CD14-positive monocyte (primary cell): ENCODE measurements around the gene SLC17A1. TPM values are rescaled to one million over a fixed set of nuclear protein-coding genes. Genes with fewer than 3 reads are reported as not detected.

Experiments used
- DNase-seq, 3 donors: peaks; one replicate each; pipeline ENCODE4 v3.0.0-alpha.2; 2011 to 2022
- H2AFZ ChIP-seq: 2 replicates; pipeline ENCODE4 v1.6.0; 2012; ENCODE audit warnings: mild to moderate bottlenecking, low read depth, low read length, inconsistent platforms; ENCODE audit not compliant: insufficient read depth, poor library complexity, severe bottlenecking
- H3K27ac ChIP-seq, 2 donors: 1 replicate in 1 of 2; 2 replicates in 1 of 2; pipeline ENCODE4 v1.5.1; 2012 to 2013; ENCODE audit warnings: low read length in 2 of 2, control low read depth in 1 of 2, inconsistent platforms in 1 of 2, low read depth in 1 of 2, mild to moderate bottlenecking in 1 of 2
- H3K27me3 ChIP-seq, 2 donors: one replicate each; pipeline versions ENCODE4 v1.6.0 to v1.6.1; 2011 to 2013; ENCODE audit warnings: low read length in 2 of 2; ENCODE audit not compliant: control insufficient read depth in 2 of 2, insufficient read depth in 2 of 2
- H3K36me3 ChIP-seq, 2 donors: replicated peaks in 1 of 2; 1 replicate in 1 of 2; 2 replicates in 1 of 2; pipeline versions ENCODE4 v1.5.1 to v1.6.1; 2012 to 2013; ENCODE audit warnings: low read length in 2 of 2, control low read depth in 1 of 2, inconsistent platforms in 1 of 2, mild to moderate bottlenecking in 1 of 2; ENCODE audit not compliant: insufficient read depth in 2 of 2, control insufficient read depth in 1 of 2
- H3K4me1 ChIP-seq, 2 donors: 1 replicate in 1 of 2; 2 replicates in 1 of 2; pipeline versions ENCODE4 v1.5.1 to v1.6.1; 2012 to 2013; ENCODE audit warnings: low read length in 2 of 2, control low read depth in 1 of 2, inconsistent platforms in 1 of 2, mild to moderate bottlenecking in 1 of 2, moderate library complexity in 1 of 2; ENCODE audit not compliant: insufficient read depth in 2 of 2, control insufficient read depth in 1 of 2
- H3K4me2 ChIP-seq: replicated peaks from 2 replicates; pipeline ENCODE3; 2012; ENCODE audit warnings: low read length, moderate library complexity, mild to moderate bottlenecking; ENCODE audit not compliant: poor library complexity, severe bottlenecking; ENCODE audit errors: extremely low read depth
- H3K4me3 ChIP-seq, 3 experiments: fragments of 200-600 bp in 1 of 3; sonication (generic) in 1 of 3; replicated peaks in 1 of 3; 1 replicate in 2 of 3; 2 replicates in 1 of 3; pipeline ENCODE4 v1.5.1; 2011 to 2013; ENCODE audit warnings: low read length in 3 of 3, mild to moderate bottlenecking in 3 of 3, control low read depth in 2 of 3, low read depth in 2 of 3, inconsistent platforms in 1 of 3, moderate library complexity in 1 of 3
- H3K79me2 ChIP-seq: 2 replicates; pipeline ENCODE4 v1.6.0; 2012; ENCODE audit warnings: mild to moderate bottlenecking, control low read depth, inconsistent platforms, low read length, moderate library complexity; ENCODE audit not compliant: insufficient read depth
- H3K9ac ChIP-seq: 2 replicates; pipeline ENCODE4 v1.6.0; 2017; ENCODE audit warnings: low read length, mild to moderate bottlenecking; ENCODE audit not compliant: insufficient read depth, poor library complexity, severe bottlenecking
- H3K9me3 ChIP-seq, 2 donors: replicated peaks in 1 of 2; 1 replicate in 1 of 2; 2 replicates in 1 of 2; pipeline versions ENCODE4 v1.5.1 to v1.6.1; 2012 to 2013; ENCODE audit warnings: low read length in 2 of 2, control low read depth in 1 of 2; ENCODE audit not compliant: control insufficient read depth in 1 of 2, insufficient read depth in 1 of 2
- H4K20me1 ChIP-seq: 2 replicates; pipeline ENCODE4 v1.6.0; 2012; ENCODE audit warnings: mild to moderate bottlenecking, low read length, control low read depth, moderate library complexity; ENCODE audit not compliant: insufficient read depth
- H3K27ac Mint-ChIP-seq, 7 donors: one replicate each; pipeline ENCODE4 v1.8.0; 2020; ENCODE audit warnings: mild to moderate bottlenecking in 7 of 7, mixed read lengths in 7 of 7, moderate library complexity in 6 of 7, inconsistent platforms in 2 of 7
- H3K27me3 Mint-ChIP-seq, 3 donors: one replicate each; pipeline ENCODE4 v1.8.0; 2021 to 2022; ENCODE audit warnings: low read depth in 3 of 3, mild to moderate bottlenecking in 3 of 3, mixed read lengths in 3 of 3, moderate library complexity in 3 of 3, inconsistent platforms in 1 of 3
- H3K36me3 Mint-ChIP-seq, 2 donors: one replicate each; pipeline ENCODE4 v1.8.0; 2020; ENCODE audit warnings: mixed read lengths in 2 of 2, inconsistent platforms in 1 of 2, mild to moderate bottlenecking in 1 of 2
- H3K4me1 Mint-ChIP-seq: one replicate; pipeline ENCODE4 v1.8.0; 2020; ENCODE audit warnings: mild to moderate bottlenecking, mixed read lengths
- H3K4me3 Mint-ChIP-seq, 2 donors: one replicate each; pipeline ENCODE4 v1.8.0; 2020; ENCODE audit warnings: mild to moderate bottlenecking in 2 of 2, mixed read lengths in 2 of 2, moderate library complexity in 1 of 2
- H3K9me3 Mint-ChIP-seq, 7 donors: one replicate each; pipeline ENCODE4 v1.8.0; 2020 to 2022; ENCODE audit warnings: mixed read lengths in 7 of 7, mild to moderate bottlenecking in 6 of 7, moderate library complexity in 6 of 7, inconsistent platforms in 2 of 7
- WGBS: methylation state at CpG from one replicate; pipeline ENCODE4 v1.1.5; 2013; ENCODE audit warnings: missing lambda C conversion rate; ENCODE audit not compliant: insufficient coverage; 5-methylcytosine and 5-hydroxymethylcytosine counted together
- intact Hi-C, 2 donors: fragments of 100-400 bp; cut with micrococcal nuclease; formaldehyde crosslinking; loops; one replicate each; pipeline versions ENCODE4 v1.15.0 to v1.15.1; 2023
- polyA plus RNA-seq, 3 donors: library from polyadenylated mRNA; depleted of rRNA in 1 of 3; unstranded in 2 of 3; stranded (reverse) in 1 of 3; fragments of 300-500 nt in 2 of 3; fragments of >200 nt in 1 of 3; fragmentation: Illumina TruSeq in 2 of 3; gene quantifications; 1 replicate in 2 of 3; 2 replicates in 1 of 3; pipeline ENCODE4 v1.2.3, GENCODE V29; 2012 to 2021
- TF ChIP-seq, protein P1 (sequence below): fragments of 200-600 bp; IDR thresholded peaks from one replicate; pipeline ENCODE4 v1.8.0; 2022; ENCODE audit warnings: antibody characterized with exemption, mild to moderate bottlenecking

The SLC17A1 gene
- polyA plus RNA-seq, 3 donors = not detected

GRCh38 chr6:25875563-25875905, 43.7 kb upstream of the SLC17A1 start:
- no peak overlapping the region for H3K9ac ChIP-seq
- TF ChIP-seq, protein P1, sequence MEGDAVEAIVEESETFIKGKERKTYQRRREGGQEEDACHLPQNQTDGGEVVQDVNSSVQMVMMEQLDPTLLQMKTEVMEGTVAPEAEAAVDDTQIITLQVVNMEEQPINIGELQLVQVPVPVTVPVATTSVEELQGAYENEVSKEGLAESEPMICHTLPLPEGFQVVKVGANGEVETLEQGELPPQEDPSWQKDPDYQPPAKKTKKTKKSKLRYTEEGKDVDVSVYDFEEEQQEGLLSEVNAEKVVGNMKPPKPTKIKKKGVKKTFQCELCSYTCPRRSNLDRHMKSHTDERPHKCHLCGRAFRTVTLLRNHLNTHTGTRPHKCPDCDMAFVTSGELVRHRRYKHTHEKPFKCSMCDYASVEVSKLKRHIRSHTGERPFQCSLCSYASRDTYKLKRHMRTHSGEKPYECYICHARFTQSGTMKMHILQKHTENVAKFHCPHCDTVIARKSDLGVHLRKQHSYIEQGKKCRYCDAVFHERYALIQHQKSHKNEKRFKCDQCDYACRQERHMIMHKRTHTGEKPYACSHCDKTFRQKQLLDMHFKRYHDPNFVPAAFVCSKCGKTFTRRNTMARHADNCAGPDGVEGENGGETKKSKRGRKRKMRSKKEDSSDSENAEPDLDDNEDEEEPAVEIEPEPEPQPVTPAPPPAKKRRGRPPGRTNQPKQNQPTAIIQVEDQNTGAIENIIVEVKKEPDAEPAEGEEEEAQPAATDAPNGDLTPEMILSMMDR = no peak

GRCh38 chr6:25874822-25875562, 43.1 kb upstream of the SLC17A1 start:
- no peak for DNase-seq
- Histone ChIP-seq H3K9ac (no peak overlapping the region), H3K9me3 (no peaks in the 10 kb centered on the region), H3K4me1 (peaks cover 0 to 10% of the 10 kb centered on the region in 2 donors), H3K27me3 (no peaks in the 10 kb centered on the region), H3K27ac (no peak overlapping the region), H3K79me2 (no peaks in the 10 kb centered on the region), H3K4me3 (no peak overlapping the region), H3K36me3 (no peaks in the 10 kb centered on the region), H4K20me1 (no peaks in the 10 kb centered on the region), H3K4me2 (no peak overlapping the region), H2AFZ (no peak overlapping the region)
- Mint-ChIP-seq H3K27me3 (peaks cover 0 to 3% (median 0%) of the 10 kb centered on the region in 3 donors), H3K27ac (no peak overlapping the region), H3K36me3 (no peaks in the 10 kb centered on the region), H3K4me3 (no peak overlapping the region), H3K9me3 (peaks cover 0 to 1% (median 0%) of the 10 kb centered on the region in 7 donors), H3K4me1 (peaks cover 6% of the 10 kb centered on the region)
- intact Hi-C loops = no loop called here
- TF ChIP-seq, protein P1 = no peak
- 17% methylated on average over 1 of the region's 3 CpGs for WGBS

More at GRCh38 chr6:25875563-25875905, 43.7 kb upstream of the SLC17A1 start:
- intact Hi-C loops = no loop called here
- H3K27ac Mint-ChIP-seq = no peak overlapping the region
- H3K4me3 Mint-ChIP-seq = no peak overlapping the region
- Histone ChIP-seq H4K20me1 (no peaks in the 10 kb centered on the region), H3K36me3 (no peaks in the 10 kb centered on the region), H3K4me2 (no peak overlapping the region), H2AFZ (no peak overlapping the region), H3K4me3 (no peak overlapping the region), H3K9me3 (no peaks in the 10 kb centered on the region), H3K27ac (no peak overlapping the region), H3K4me1 (peaks cover 0 to 10% of the 10 kb centered on the region in 2 donors), H3K79me2 (no peaks in the 10 kb centered on the region), H3K27me3 (no peaks in the 10 kb centered on the region)
- DNase-seq = no peak
- no peaks in the 10 kb centered on the region for H3K36me3 Mint-ChIP-seq
- H3K27me3 Mint-ChIP-seq = peaks cover 0 to 3% (median 0%) of the 10 kb centered on the region in 3 donors
- WGBS = no CpG with 5 or more reads among the region's 3 CpGs
- peaks cover 0 to 1% (median 0%) of the 10 kb centered on the region in 7 donors for H3K9me3 Mint-ChIP-seq
- H3K4me1 Mint-ChIP-seq = peaks cover 6% of the 10 kb centered on the region
